HG03095 (cell line): ENCODE data around the gene AHNAK.

Experiments
- ATAC-seq: cut with Tn5 transposase; IDR thresholded peaks from one replicate; pipeline ENCODE4 v1.9.1; 2021; ENCODE audit warnings: moderate library complexity; ENCODE audit not compliant: unreplicated experiment

The AHNAK gene

GRCh38 chr11:62498031-62498430 is 48.6 kb downstream of the AHNAK start:
- ATAC-seq: no peak

GRCh38 chr11:62497132-62497801 is 49.3 kb downstream of the AHNAK start:
- ATAC-seq: no peak

GRCh38 chr11:62496676-62497075 is 49.9 kb downstream of the AHNAK start:
- ATAC-seq: no peak

GRCh38 chr11:62494246-62494645 is 52.4 kb downstream of the AHNAK start:
- no peak for ATAC-seq

GRCh38 chr11:62493801-62494200 is 52.8 kb downstream of the AHNAK start:
- no peak for ATAC-seq

GRCh38 chr11:62492586-62492985 is 54.0 kb downstream of the AHNAK start:
- ATAC-seq: no peak

- no peak for ATAC-seq
Observed at GRCh38 chr11:62491571-62492329, 54.9 kb downstream of the AHNAK start.

- ATAC-seq: no peak
Observed at GRCh38 chr11:62489204-62489603, 57.4 kb downstream of the AHNAK start.

- ATAC-seq: no peak
Observed at GRCh38 chr11:62487738-62488551, 58.7 kb downstream of the AHNAK start.

GRCh38 chr11:62487136-62487535 is 59.5 kb downstream of the AHNAK start:
- ATAC-seq: no peak

GRCh38 chr11:62484352-62484751 is 62.3 kb downstream of the AHNAK start:
- no peak for ATAC-seq

GRCh38 chr11:62482753-62483152 is 63.9 kb downstream of the AHNAK start:
- ATAC-seq: no peak

GRCh38 chr11:62479631-62480201 is 66.9 kb downstream of the AHNAK start:
- no peak for ATAC-seq

- ATAC-seq: no peak
Observed at GRCh38 chr11:62477927-62478326, 68.7 kb downstream of the AHNAK start.

- no peak for ATAC-seq
Observed at GRCh38 chr11:62472063-62472884, 74.3 kb downstream of the AHNAK start.

- ATAC-seq: no peak
Observed at GRCh38 chr11:62471603-62472002, 75.0 kb downstream of the AHNAK start.

- ATAC-seq: no peak
Observed at GRCh38 chr11:62468577-62468976, 78.0 kb downstream of the AHNAK start.

GRCh38 chr11:62466444-62466843 is 80.2 kb downstream of the AHNAK start:
- no peak for ATAC-seq

- ATAC-seq: no peak
Observed at GRCh38 chr11:62464655-62465054, 82.0 kb downstream of the AHNAK start.

GRCh38 chr11:62463121-62463542 is 83.5 kb downstream of the AHNAK start:
- ATAC-seq: no peak
